Measurements from ENCODE around the gene SLC37A3.

SLC37A3 gene

DNA sequence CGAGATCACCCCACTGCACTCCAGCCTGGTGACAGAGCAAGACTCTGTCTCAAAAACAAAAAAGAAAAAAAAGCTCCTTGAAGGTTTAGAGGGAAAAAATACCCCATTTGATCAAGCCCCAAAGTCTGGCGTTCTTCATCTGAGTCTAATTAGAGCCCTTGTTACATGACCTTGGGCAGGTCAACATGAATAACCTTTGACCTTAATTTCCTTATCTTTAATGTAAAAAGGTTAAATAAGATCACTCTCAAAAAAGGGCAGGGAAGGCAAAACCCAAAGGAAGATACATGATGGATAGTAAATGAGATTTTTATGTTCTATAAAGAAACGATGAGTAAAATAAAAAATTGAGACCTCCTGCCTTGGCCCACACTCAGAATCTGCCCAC is 40.3 kb downstream of the SLC37A3 start:
- ATAC-seq: no peak
- TF ChIP-seq ESRRG (CRISPR knock-in tag; IDR thresholded peaks at IDR 0.05): no peak
- no peak for TF ChIP-seq CREB5 (CRISPR knock-in tag; IDR thresholded peaks at IDR 0.05; ENCODE audit: low read depth)
- TF ChIP-seq, protein P1, sequence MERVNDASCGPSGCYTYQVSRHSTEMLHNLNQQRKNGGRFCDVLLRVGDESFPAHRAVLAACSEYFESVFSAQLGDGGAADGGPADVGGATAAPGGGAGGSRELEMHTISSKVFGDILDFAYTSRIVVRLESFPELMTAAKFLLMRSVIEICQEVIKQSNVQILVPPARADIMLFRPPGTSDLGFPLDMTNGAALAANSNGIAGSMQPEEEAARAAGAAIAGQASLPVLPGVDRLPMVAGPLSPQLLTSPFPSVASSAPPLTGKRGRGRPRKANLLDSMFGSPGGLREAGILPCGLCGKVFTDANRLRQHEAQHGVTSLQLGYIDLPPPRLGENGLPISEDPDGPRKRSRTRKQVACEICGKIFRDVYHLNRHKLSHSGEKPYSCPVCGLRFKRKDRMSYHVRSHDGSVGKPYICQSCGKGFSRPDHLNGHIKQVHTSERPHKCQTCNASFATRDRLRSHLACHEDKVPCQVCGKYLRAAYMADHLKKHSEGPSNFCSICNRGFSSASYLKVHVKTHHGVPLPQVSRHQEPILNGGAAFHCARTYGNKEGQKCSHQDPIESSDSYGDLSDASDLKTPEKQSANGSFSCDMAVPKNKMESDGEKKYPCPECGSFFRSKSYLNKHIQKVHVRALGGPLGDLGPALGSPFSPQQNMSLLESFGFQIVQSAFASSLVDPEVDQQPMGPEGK (CRISPR knock-in tag; IDR thresholded peaks at IDR 0.05; ENCODE audit: borderline replicate concordance): no peak
- no peak for TF ChIP-seq CSDC2 (CRISPR knock-in tag; IDR thresholded peaks at IDR 0.05)
- no peak for TF ChIP-seq TCF4 (CRISPR knock-in tag; IDR thresholded peaks at IDR 0.05; ENCODE audit: borderline replicate concordance)
- TF ChIP-seq ARNTL (CRISPR knock-in tag; IDR thresholded peaks at IDR 0.05; ENCODE audit: borderline replicate concordance, low read depth): no peak
- no peak for TF ChIP-seq TOX (CRISPR knock-in tag; IDR thresholded peaks at IDR 0.05; ENCODE audit: borderline replicate concordance)
- TF ChIP-seq ZNF70 (CRISPR knock-in tag; IDR thresholded peaks at IDR 0.05): no peak
- no peak for TF ChIP-seq ZFP30 (CRISPR knock-in tag; IDR thresholded peaks at IDR 0.05)
- TF ChIP-seq, protein P2, sequence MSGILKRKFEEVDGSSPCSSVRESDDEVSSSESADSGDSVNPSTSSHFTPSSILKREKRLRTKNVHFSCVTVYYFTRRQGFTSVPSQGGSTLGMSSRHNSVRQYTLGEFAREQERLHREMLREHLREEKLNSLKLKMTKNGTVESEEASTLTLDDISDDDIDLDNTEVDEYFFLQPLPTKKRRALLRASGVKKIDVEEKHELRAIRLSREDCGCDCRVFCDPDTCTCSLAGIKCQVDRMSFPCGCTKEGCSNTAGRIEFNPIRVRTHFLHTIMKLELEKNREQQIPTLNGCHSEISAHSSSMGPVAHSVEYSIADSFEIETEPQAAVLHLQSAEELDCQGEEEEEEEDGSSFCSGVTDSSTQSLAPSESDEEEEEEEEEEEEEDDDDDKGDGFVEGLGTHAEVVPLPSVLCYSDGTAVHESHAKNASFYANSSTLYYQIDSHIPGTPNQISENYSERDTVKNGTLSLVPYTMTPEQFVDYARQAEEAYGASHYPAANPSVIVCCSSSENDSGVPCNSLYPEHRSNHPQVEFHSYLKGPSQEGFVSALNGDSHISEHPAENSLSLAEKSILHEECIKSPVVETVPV (CRISPR knock-in tag; IDR thresholded peaks at IDR 0.05): no peak
- TF ChIP-seq SNAI2 (CRISPR knock-in tag; IDR thresholded peaks at IDR 0.05): no peak
- TF ChIP-seq ZC3H10 (CRISPR knock-in tag; IDR thresholded peaks at IDR 0.05): no peak

GRCh38 chr7:140350056-140350455 is 48.3 kb downstream of the SLC37A3 start:
- TF ChIP-seq RARB (CRISPR knock-in tag; IDR thresholded peaks at IDR 0.05) (no peak), ZNF70 (CRISPR knock-in tag; IDR thresholded peaks at IDR 0.05) (no peak)
- ATAC-seq: no peak

- no peak; the same call in 2 of the 3 replicates for ATAC-seq
- TF ChIP-seq CSDC2 (CRISPR knock-in tag; IDR thresholded peaks at IDR 0.05) (no peak), ZNF70 (CRISPR knock-in tag; IDR thresholded peaks at IDR 0.05) (no peak), BACH2 (CRISPR knock-in tag; IDR thresholded peaks at IDR 0.05; ENCODE audit: borderline replicate concordance) (no peak), ZNF8 (CRISPR knock-in tag; IDR thresholded peaks at IDR 0.05) (no peak), ARNTL (CRISPR knock-in tag; IDR thresholded peaks at IDR 0.05; ENCODE audit: borderline replicate concordance, low read depth) (no peak), TCF4 (CRISPR knock-in tag; IDR thresholded peaks at IDR 0.05; ENCODE audit: borderline replicate concordance) (no peak; the same call in 1 of the 2 replicates), ZFP3 (CRISPR knock-in tag; IDR thresholded peaks at IDR 0.05) (no peak), ZFP30 (CRISPR knock-in tag; IDR thresholded peaks at IDR 0.05) (no peak), SNAI2 (CRISPR knock-in tag; IDR thresholded peaks at IDR 0.05) (no peak), OSR1 (CRISPR knock-in tag; IDR thresholded peaks at IDR 0.05) (no peak), TSHZ2 (CRISPR knock-in tag; IDR thresholded peaks at IDR 0.05) (no peak), ZC3H10 (CRISPR knock-in tag; IDR thresholded peaks at IDR 0.05) (no peak), RARB (CRISPR knock-in tag; IDR thresholded peaks at IDR 0.05) (no peak)
- TF ChIP-seq, protein P2 (CRISPR knock-in tag; IDR thresholded peaks at IDR 0.05): no peak
- TF ChIP-seq, protein P3, sequence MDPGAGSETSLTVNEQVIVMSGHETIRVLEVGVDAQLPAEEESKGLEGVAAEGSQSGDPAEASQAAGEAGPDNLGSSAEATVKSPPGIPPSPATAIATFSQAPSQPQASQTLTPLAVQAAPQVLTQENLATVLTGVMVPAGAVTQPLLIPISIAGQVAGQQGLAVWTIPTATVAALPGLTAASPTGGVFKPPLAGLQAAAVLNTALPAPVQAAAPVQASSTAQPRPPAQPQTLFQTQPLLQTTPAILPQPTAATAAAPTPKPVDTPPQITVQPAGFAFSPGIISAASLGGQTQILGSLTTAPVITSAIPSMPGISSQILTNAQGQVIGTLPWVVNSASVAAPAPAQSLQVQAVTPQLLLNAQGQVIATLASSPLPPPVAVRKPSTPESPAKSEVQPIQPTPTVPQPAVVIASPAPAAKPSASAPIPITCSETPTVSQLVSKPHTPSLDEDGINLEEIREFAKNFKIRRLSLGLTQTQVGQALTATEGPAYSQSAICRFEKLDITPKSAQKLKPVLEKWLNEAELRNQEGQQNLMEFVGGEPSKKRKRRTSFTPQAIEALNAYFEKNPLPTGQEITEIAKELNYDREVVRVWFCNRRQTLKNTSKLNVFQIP (CRISPR knock-in tag; IDR thresholded peaks at IDR 0.05; ENCODE audit: borderline replicate concordance, low read depth): no peak
- TF ChIP-seq, protein P1 (CRISPR knock-in tag; IDR thresholded peaks at IDR 0.05; ENCODE audit: borderline replicate concordance): no peak
Measured at GRCh38 chr7:140349144-140349771, 49.1 kb downstream of the SLC37A3 start.

Measured in SK-N-SH treated with all-trans-retinoic acid at 6 μM for 48 hours (cell line).